HepG2 (cell line): Measurements from ENCODE around the gene TRIM54. TPM values are rescaled to one million over a fixed set of nuclear protein-coding genes. Genes with fewer than 3 reads are reported as not detected.

Experiments
- ARID2 ChIP-seq: sonication (generic); formaldehyde crosslinking; IDR thresholded peaks from 2 replicates; pipeline ENCODE4 v1.8.1; 2022; ENCODE audit warnings: mild to moderate bottlenecking, missing genetic modification reagents, borderline replicate concordance
- CCDC6 ChIP-seq: sonication (generic); formaldehyde crosslinking; IDR thresholded peaks from 2 replicates; pipeline ENCODE4 v1.8.1; 2022; ENCODE audit warnings: mild to moderate bottlenecking, missing genetic modification reagents, moderate library complexity
- FOXM1 ChIP-seq: sonication (generic); formaldehyde crosslinking; IDR thresholded peaks from 2 replicates; pipeline ENCODE4 v1.5.0; 2020; ENCODE audit warnings: missing genetic modification reagents
- HMG20B ChIP-seq: conservative IDR thresholded peaks from 2 replicates; pipeline ENCODE4 v1.6.1; 2016; ENCODE audit warnings: missing genetic modification reagents, missing compliant biosample characterization
- HNRNPUL1 ChIP-seq: fragments of 200-400 bp; formaldehyde crosslinking; IDR thresholded peaks from 2 replicates; pipeline ENCODE4 v1.6.1; 2017; ENCODE audit warnings: low read depth, mild to moderate bottlenecking, low read length, moderate library complexity
- MED13 ChIP-seq: sonication (generic); formaldehyde crosslinking; IDR thresholded peaks from 2 replicates; pipeline ENCODE4 v1.5.0; 2020; ENCODE audit warnings: missing genetic modification reagents
- PAF1 ChIP-seq: IDR thresholded peaks from 2 replicates; pipeline ENCODE4 v1.6.1; 2016; ENCODE audit warnings: missing genetic modification reagents, missing compliant biosample characterization
- PHF5A ChIP-seq: IDR thresholded peaks from one replicate; pipeline ENCODE4 v1.6.1; 2018; ENCODE audit warnings: low read depth, missing genetic modification reagents; ENCODE audit not compliant: unreplicated experiment
- RXRB ChIP-seq: IDR thresholded peaks from 2 replicates; pipeline ENCODE4 v1.6.1; 2016; ENCODE audit warnings: borderline replicate concordance, missing genetic modification reagents, missing compliant biosample characterization
- SAP130 ChIP-seq: IDR thresholded peaks from 2 replicates; pipeline ENCODE4 v1.6.1; 2016; ENCODE audit warnings: low read depth
- TBL1XR1 ChIP-seq: fragments of 150-350 bp; IDR thresholded peaks from 2 replicates; pipeline ENCODE4 v1.6.1; 2014; ENCODE audit warnings: borderline replicate concordance, low read length; ENCODE audit not compliant: partially characterized antibody
- TCF7 ChIP-seq: sonication (generic); IDR thresholded peaks from 2 replicates; pipeline ENCODE4 v1.6.1; 2016; ENCODE audit warnings: antibody characterized with exemption, low read depth
- ZFP1 ChIP-seq: IDR thresholded peaks from 2 replicates; pipeline ENCODE4 v1.6.1; 2016
- ZFX ChIP-seq: sonication (generic); formaldehyde crosslinking; IDR thresholded peaks from 2 replicates; pipeline ENCODE4 v1.4.0; 2020; ENCODE audit warnings: mild to moderate bottlenecking, low read depth, missing genetic modification reagents, moderate library complexity
- ZKSCAN5 ChIP-seq: sonication (generic); formaldehyde crosslinking; IDR thresholded peaks from 2 replicates; pipeline ENCODE4 v1.5.1; 2020; ENCODE audit warnings: mild to moderate bottlenecking, missing genetic modification reagents
- ZNF17 ChIP-seq: sonication (generic); formaldehyde crosslinking; IDR thresholded peaks from 2 replicates; pipeline ENCODE4 v1.5.0; 2020; ENCODE audit warnings: mild to moderate bottlenecking, missing genetic modification reagents
- ZNF570 ChIP-seq: sonication (generic); formaldehyde crosslinking; IDR thresholded peaks from 2 replicates; pipeline ENCODE4 v1.4.0; 2020; ENCODE audit warnings: mild to moderate bottlenecking, missing genetic modification reagents, borderline replicate concordance
- ZSCAN29 ChIP-seq: sonication (generic); formaldehyde crosslinking; conservative IDR thresholded peaks from 2 replicates; pipeline ENCODE4 v1.4.0; 2020; ENCODE audit warnings: mild to moderate bottlenecking, missing genetic modification reagents
- polyA plus RNA-seq, 8 experiments: library from polyadenylated mRNA; depleted of rRNA in 3 of 8; stranded (reverse) in 7 of 8; unstranded in 1 of 8; fragments of >200 nt; fragmentation: Illumina TruSeq in 4 of 8; extraction: Trizol in 4 of 8; gene quantifications; 2 replicates each; pipeline versions ENCODE4 v1.2.1 to v1.2.3, GENCODE V29; 2011 to 2016; ENCODE audit warnings: low read depth in 4 of 8, missing spikeins in 1 of 8, mixed read lengths in 1 of 8; ENCODE audit not compliant: insufficient read depth in 1 of 8
- total RNA-seq, 5 experiments: library from RNA; depleted of rRNA; stranded (reverse); fragments of >200 nt; fragmentation: Illumina TruSeq; extraction: Trizol; gene quantifications; 2 replicates each; pipeline ENCODE4 v1.2.3, GENCODE V29; 2016; ENCODE audit warnings: low read depth in 1 of 5
- TF ChIP-seq, protein P1 (sequence below): sonication (generic); formaldehyde crosslinking; IDR thresholded peaks from 2 replicates; pipeline ENCODE4 v1.5.1; 2020; ENCODE audit warnings: missing genetic modification reagents, mild to moderate bottlenecking, borderline replicate concordance
- TF ChIP-seq, protein P2 (sequence below): IDR thresholded peaks from 2 replicates; pipeline ENCODE4 v1.6.1; 2012; ENCODE audit warnings: low read length, improper control_type of control experiment
- TF ChIP-seq, protein P3 (sequence below): sonication (generic); formaldehyde crosslinking; conservative IDR thresholded peaks from 2 replicates; pipeline ENCODE4 v1.8.1; 2023; ENCODE audit warnings: missing genetic modification reagents
- TF ChIP-seq, protein P4 (sequence below): IDR thresholded peaks from 2 replicates; pipeline ENCODE4 v1.6.1; 2016; ENCODE audit warnings: missing biosample characterization, missing genetic modification reagents, low read depth

The TRIM54 gene
- total and polyA plus RNA-seq, 2 of the 13 experiments (the other 11 are each of a cell fraction or from before 2014, with no cell fraction given) = 0.07 to 0.13 TPM

DNA sequence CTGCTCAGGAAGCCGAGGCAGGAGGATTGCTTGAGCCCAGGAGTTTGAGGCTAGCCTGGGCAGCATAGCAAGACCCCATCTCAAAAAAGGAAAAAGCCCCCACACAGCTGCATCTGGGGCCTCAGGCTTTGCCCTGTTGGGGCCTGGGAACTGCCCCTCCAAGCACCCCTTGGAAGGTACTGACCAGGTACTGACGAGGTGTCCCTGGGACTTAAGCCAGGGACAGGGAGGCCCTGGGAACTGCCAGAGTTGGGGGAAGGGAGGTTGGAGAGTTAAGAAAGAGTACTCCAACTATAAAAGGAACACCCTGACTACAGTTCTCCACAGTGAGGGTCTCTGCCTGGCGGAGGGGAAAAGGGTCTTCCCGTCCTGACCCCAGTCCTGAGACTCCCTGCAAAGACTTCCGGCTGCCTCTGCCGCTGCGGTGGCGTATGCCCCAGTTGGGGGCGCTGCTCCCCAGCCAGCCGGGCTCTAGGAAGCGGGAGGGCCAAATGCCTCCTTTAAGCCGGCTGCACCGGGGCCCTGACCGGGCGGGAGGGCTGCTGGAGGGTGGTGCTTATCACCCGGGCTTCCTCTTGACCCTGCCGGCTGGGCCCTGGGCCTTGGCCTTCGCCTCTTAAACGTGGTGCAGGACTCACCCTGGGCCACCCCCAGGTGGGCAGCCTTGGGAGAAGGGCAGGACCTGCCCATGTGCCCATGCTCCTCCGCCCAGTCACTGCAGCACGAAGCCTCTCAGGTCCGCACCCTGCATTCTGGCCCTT lies 32.2 kb upstream of the TRIM54 start (continued):
- TF ChIP-seq, protein P1, sequence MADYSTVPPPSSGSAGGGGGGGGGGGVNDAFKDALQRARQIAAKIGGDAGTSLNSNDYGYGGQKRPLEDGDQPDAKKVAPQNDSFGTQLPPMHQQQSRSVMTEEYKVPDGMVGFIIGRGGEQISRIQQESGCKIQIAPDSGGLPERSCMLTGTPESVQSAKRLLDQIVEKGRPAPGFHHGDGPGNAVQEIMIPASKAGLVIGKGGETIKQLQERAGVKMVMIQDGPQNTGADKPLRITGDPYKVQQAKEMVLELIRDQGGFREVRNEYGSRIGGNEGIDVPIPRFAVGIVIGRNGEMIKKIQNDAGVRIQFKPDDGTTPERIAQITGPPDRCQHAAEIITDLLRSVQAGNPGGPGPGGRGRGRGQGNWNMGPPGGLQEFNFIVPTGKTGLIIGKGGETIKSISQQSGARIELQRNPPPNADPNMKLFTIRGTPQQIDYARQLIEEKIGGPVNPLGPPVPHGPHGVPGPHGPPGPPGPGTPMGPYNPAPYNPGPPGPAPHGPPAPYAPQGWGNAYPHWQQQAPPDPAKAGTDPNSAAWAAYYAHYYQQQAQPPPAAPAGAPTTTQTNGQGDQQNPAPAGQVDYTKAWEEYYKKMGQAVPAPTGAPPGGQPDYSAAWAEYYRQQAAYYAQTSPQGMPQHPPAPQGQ (CRISPR knock-in tag) = 0 out of 2 replicates have a peak, but pooled peaks have one; percentile 65
- TF ChIP-seq TBL1XR1 = no peak
- TF ChIP-seq ARID2 (CRISPR knock-in tag) = peak; percentile 73; the same call in 1 of the 2 replicates
- TF ChIP-seq TCF7 = no peak
- no peak for TF ChIP-seq ZKSCAN5 (CRISPR knock-in tag)
- peak; percentile 63; the same call in 1 of the 2 replicates for TF ChIP-seq RXRB
- peak; percentile 69 for TF ChIP-seq SAP130 (CRISPR knock-in tag)
- TF ChIP-seq, protein P2, sequence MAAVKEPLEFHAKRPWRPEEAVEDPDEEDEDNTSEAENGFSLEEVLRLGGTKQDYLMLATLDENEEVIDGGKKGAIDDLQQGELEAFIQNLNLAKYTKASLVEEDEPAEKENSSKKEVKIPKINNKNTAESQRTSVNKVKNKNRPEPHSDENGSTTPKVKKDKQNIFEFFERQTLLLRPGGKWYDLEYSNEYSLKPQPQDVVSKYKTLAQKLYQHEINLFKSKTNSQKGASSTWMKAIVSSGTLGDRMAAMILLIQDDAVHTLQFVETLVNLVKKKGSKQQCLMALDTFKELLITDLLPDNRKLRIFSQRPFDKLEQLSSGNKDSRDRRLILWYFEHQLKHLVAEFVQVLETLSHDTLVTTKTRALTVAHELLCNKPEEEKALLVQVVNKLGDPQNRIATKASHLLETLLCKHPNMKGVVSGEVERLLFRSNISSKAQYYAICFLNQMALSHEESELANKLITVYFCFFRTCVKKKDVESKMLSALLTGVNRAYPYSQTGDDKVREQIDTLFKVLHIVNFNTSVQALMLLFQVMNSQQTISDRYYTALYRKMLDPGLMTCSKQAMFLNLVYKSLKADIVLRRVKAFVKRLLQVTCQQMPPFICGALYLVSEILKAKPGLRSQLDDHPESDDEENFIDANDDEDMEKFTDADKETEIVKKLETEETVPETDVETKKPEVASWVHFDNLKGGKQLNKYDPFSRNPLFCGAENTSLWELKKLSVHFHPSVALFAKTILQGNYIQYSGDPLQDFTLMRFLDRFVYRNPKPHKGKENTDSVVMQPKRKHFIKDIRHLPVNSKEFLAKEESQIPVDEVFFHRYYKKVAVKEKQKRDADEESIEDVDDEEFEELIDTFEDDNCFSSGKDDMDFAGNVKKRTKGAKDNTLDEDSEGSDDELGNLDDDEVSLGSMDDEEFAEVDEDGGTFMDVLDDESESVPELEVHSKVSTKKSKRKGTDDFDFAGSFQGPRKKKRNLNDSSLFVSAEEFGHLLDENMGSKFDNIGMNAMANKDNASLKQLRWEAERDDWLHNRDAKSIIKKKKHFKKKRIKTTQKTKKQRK = no peak
- no peak for TF ChIP-seq CCDC6 (CRISPR knock-in tag)
- TF ChIP-seq HMG20B (CRISPR knock-in tag) = no peak
- TF ChIP-seq ZFX (CRISPR knock-in tag) = peak; percentile 78
- no peak for TF ChIP-seq ZFP1 (CRISPR knock-in tag)
- TF ChIP-seq HNRNPUL1 = no peak
- TF ChIP-seq, protein P3, sequence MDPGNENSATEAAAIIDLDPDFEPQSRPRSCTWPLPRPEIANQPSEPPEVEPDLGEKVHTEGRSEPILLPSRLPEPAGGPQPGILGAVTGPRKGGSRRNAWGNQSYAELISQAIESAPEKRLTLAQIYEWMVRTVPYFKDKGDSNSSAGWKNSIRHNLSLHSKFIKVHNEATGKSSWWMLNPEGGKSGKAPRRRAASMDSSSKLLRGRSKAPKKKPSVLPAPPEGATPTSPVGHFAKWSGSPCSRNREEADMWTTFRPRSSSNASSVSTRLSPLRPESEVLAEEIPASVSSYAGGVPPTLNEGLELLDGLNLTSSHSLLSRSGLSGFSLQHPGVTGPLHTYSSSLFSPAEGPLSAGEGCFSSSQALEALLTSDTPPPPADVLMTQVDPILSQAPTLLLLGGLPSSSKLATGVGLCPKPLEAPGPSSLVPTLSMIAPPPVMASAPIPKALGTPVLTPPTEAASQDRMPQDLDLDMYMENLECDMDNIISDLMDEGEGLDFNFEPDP (CRISPR knock-in tag) = no peak
- TF ChIP-seq FOXM1 = no peak
- TF ChIP-seq ZNF17 (CRISPR knock-in tag) = no peak
- TF ChIP-seq, protein P4, sequence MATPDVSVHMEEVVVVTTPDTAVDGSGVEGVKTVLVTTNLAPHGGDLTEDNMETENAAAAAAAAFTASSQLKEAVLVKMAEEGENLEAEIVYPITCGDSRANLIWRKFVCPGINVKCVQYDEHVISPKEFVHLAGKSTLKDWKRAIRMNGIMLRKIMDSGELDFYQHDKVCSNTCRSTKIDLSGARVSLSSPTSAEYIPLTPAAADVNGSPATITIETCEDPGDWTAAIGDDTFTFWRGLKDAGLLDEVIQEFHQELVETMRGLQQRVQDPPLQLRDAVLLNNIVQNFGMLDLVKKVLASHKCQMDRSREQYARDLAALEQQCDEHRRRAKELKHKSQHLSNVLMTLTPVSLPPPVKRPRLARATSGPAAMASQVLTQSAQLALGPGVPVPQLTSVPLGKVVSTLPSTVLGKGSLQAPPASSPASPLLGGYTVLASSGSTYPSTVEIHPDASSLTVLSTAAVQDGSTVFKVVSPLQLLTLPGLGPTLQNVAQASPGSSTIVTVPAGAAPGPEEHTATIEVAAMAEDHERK (CRISPR knock-in tag) = no peak
- no peak for TF ChIP-seq PHF5A (CRISPR knock-in tag)
- TF ChIP-seq PAF1 = no peak
- TF ChIP-seq MED13 (CRISPR knock-in tag) = no peak
- 0 out of 2 replicates have a peak, but pooled peaks have one; percentile 41 for TF ChIP-seq ZSCAN29 (CRISPR knock-in tag)
- TF ChIP-seq ZNF570 (CRISPR knock-in tag) = no peak
